Embryonic facial prominence (tissue), 1 donor: Measurements from ENCODE around the gene TRAPPC6A.

Experiments
- DNase-seq: peaks from one replicate; pipeline ENCODE4 v3.0.0-alpha.2; 2016; ENCODE audit errors: extremely low spot score

TRAPPC6A gene

GRCh38 chr19:45149129-45149528 is 28.9 kb downstream of the TRAPPC6A start:
- DNase-seq = no peak

- no peak for DNase-seq
These were observed 30.0 kb downstream of the TRAPPC6A start for GRCh38 chr19:45147835-45148676.

GRCh38 chr19:45146741-45147205 is 31.3 kb downstream of the TRAPPC6A start:
- no peak for DNase-seq

- no peak for DNase-seq
These were observed 31.8 kb downstream of the TRAPPC6A start for GRCh38 chr19:45146251-45146650.

- DNase-seq = no peak
These were observed 32.5 kb downstream of the TRAPPC6A start for GRCh38 chr19:45145270-45146189.

GRCh38 chr19:45144431-45145269 is 33.4 kb downstream of the TRAPPC6A start:
- DNase-seq = no peak

- no peak for DNase-seq
These were observed 35.3 kb downstream of the TRAPPC6A start for GRCh38 chr19:45142726-45143110.

GRCh38 chr19:45142016-45142725 is 35.9 kb downstream of the TRAPPC6A start:
- DNase-seq = no peak

- no peak for DNase-seq
These were observed 36.7 kb downstream of the TRAPPC6A start for GRCh38 chr19:45141203-45141900.

- DNase-seq = no peak
These were observed 37.5 kb downstream of the TRAPPC6A start for GRCh38 chr19:45140533-45140932.

GRCh38 chr19:45140144-45140503 is 37.9 kb downstream of the TRAPPC6A start:
- no peak for DNase-seq

- no peak for DNase-seq
These were observed 38.5 kb downstream of the TRAPPC6A start for GRCh38 chr19:45139286-45140143.

- no peak for DNase-seq
These were observed 39.7 kb downstream of the TRAPPC6A start for GRCh38 chr19:45138303-45138751.

- DNase-seq = no peak
These were observed 40.8 kb downstream of the TRAPPC6A start for GRCh38 chr19:45137179-45137761.

- no peak for DNase-seq
These were observed 41.4 kb downstream of the TRAPPC6A start for GRCh38 chr19:45136507-45137178.

- no peak for DNase-seq
These were observed 42.7 kb downstream of the TRAPPC6A start for GRCh38 chr19:45135176-45135885.

GRCh38 chr19:45133661-45134060 is 44.4 kb downstream of the TRAPPC6A start:
- DNase-seq = no peak
